HepG2 (cell line): ENCODE data around the gene ACTR1A. TPM values are rescaled to one million over a fixed set of nuclear protein-coding genes. Genes with fewer than 3 reads are reported as not detected.

ENCODE experiments used
- BCL6 ChIP-seq: IDR thresholded peaks from 2 replicates; pipeline ENCODE4 v1.6.1; 2016; ENCODE audit warnings: missing genetic modification reagents, missing compliant biosample characterization
- BHLHE40 ChIP-seq: IDR thresholded peaks from 2 replicates; pipeline ENCODE4 v1.6.1; 2011; ENCODE audit warnings: low read length, improper control_type of control experiment
- CENPX ChIP-seq: sonication (generic); formaldehyde crosslinking; IDR thresholded peaks from 2 replicates; pipeline ENCODE4 v1.9.0; 2021; ENCODE audit warnings: mild to moderate bottlenecking, missing genetic modification reagents, moderate library complexity
- MYNN ChIP-seq: sonication (generic); formaldehyde crosslinking; IDR thresholded peaks from 2 replicates; pipeline ENCODE4 v1.4.0; 2020; ENCODE audit warnings: mild to moderate bottlenecking, low read depth, missing genetic modification reagents
- MZF1 ChIP-seq: sonication (generic); formaldehyde crosslinking; IDR thresholded peaks from 2 replicates; pipeline ENCODE4 v1.8.1; 2023; ENCODE audit warnings: mild to moderate bottlenecking, missing genetic modification reagents, borderline replicate concordance
- PHF5A ChIP-seq: IDR thresholded peaks from one replicate; pipeline ENCODE4 v1.6.1; 2018; ENCODE audit warnings: low read depth, missing genetic modification reagents; ENCODE audit not compliant: unreplicated experiment
- RBAK ChIP-seq: sonication (generic); formaldehyde crosslinking; IDR thresholded peaks from 2 replicates; pipeline ENCODE4 v1.5.1; 2020; ENCODE audit warnings: mild to moderate bottlenecking, missing genetic modification reagents
- RFXANK ChIP-seq: IDR thresholded peaks from 2 replicates; pipeline ENCODE4 v1.6.1; 2016
- RFXAP ChIP-seq: sonication (generic); formaldehyde crosslinking; IDR thresholded peaks from 2 replicates; pipeline ENCODE4 v1.4.0; 2020; ENCODE audit warnings: missing genetic modification reagents, borderline replicate concordance
- SCMH1 ChIP-seq: sonication (generic); formaldehyde crosslinking; IDR thresholded peaks from 2 replicates; pipeline ENCODE4 v1.9.0; 2021; ENCODE audit warnings: missing genetic modification reagents, mild to moderate bottlenecking, borderline replicate concordance
- SNAI1 ChIP-seq: sonication (generic); formaldehyde crosslinking; IDR thresholded peaks from 2 replicates; pipeline ENCODE4 v1.5.0; 2020; ENCODE audit warnings: mild to moderate bottlenecking, missing genetic modification reagents, borderline replicate concordance
- SRY ChIP-seq: sonication (generic); formaldehyde crosslinking; IDR thresholded peaks from 2 replicates; pipeline ENCODE4 v1.8.0; 2022; ENCODE audit warnings: mild to moderate bottlenecking, missing genetic modification reagents
- ZBTB21 ChIP-seq: sonication (generic); formaldehyde crosslinking; IDR thresholded peaks from 2 replicates; pipeline ENCODE4 v1.4.0; 2020; ENCODE audit warnings: missing genetic modification reagents
- ZFX ChIP-seq: sonication (generic); formaldehyde crosslinking; IDR thresholded peaks from 2 replicates; pipeline ENCODE4 v1.4.0; 2020; ENCODE audit warnings: mild to moderate bottlenecking, low read depth, missing genetic modification reagents, moderate library complexity
- ZMYM4 ChIP-seq: sonication (generic); formaldehyde crosslinking; IDR thresholded peaks from 2 replicates; pipeline ENCODE4 v1.8.1; 2023; ENCODE audit warnings: mild to moderate bottlenecking, missing genetic modification reagents
- ZNF235 ChIP-seq: sonication (generic); formaldehyde crosslinking; IDR thresholded peaks from 2 replicates; pipeline ENCODE4 v1.8.1; 2023; ENCODE audit warnings: mild to moderate bottlenecking, missing genetic modification reagents, borderline replicate concordance
- ZNF263 ChIP-seq: sonication (generic); formaldehyde crosslinking; IDR thresholded peaks from 2 replicates; pipeline ENCODE4 v1.4.0; 2020; ENCODE audit warnings: missing genetic modification reagents
- ZNF367 ChIP-seq: sonication (generic); formaldehyde crosslinking; IDR thresholded peaks from 2 replicates; pipeline ENCODE4 v1.4.0; 2020; ENCODE audit warnings: missing genetic modification reagents, borderline replicate concordance
- ZNF652 ChIP-seq: IDR thresholded peaks from 2 replicates; pipeline ENCODE4 v1.6.1; 2016; ENCODE audit warnings: low read depth, borderline replicate concordance
- ZNF670 ChIP-seq: sonication (generic); formaldehyde crosslinking; IDR thresholded peaks from 2 replicates; pipeline ENCODE4 v1.8.0; 2022; ENCODE audit warnings: mild to moderate bottlenecking, missing genetic modification reagents, borderline replicate concordance
- ZSCAN9 ChIP-seq: IDR thresholded peaks from 2 replicates; pipeline ENCODE4 v1.6.1; 2016; ENCODE audit warnings: borderline replicate concordance
- polyA plus RNA-seq, 8 experiments: library from polyadenylated mRNA; depleted of rRNA in 3 of 8; stranded (reverse) in 7 of 8; unstranded in 1 of 8; fragments of >200 nt; fragmentation: Illumina TruSeq in 4 of 8; extraction: Trizol in 4 of 8; gene quantifications; 2 replicates each; pipeline versions ENCODE4 v1.2.1 to v1.2.3, GENCODE V29; 2011 to 2016; ENCODE audit warnings: low read depth in 4 of 8, missing spikeins in 1 of 8, mixed read lengths in 1 of 8; ENCODE audit not compliant: insufficient read depth in 1 of 8
- total RNA-seq, 5 experiments: library from RNA; depleted of rRNA; stranded (reverse); fragments of >200 nt; fragmentation: Illumina TruSeq; extraction: Trizol; gene quantifications; 2 replicates each; pipeline ENCODE4 v1.2.3, GENCODE V29; 2016; ENCODE audit warnings: low read depth in 1 of 5
- TF ChIP-seq, protein P1 (sequence below): sonication (generic); formaldehyde crosslinking; IDR thresholded peaks from 2 replicates; pipeline ENCODE4 v1.4.0; 2020; ENCODE audit warnings: missing genetic modification reagents
- TF ChIP-seq, protein P2 (sequence below): sonication (generic); formaldehyde crosslinking; IDR thresholded peaks from 2 replicates; pipeline ENCODE4 v1.5.1; 2020; ENCODE audit warnings: missing genetic modification reagents, mild to moderate bottlenecking, borderline replicate concordance
- TF ChIP-seq, protein P3 (sequence below): sonication (generic); formaldehyde crosslinking; IDR thresholded peaks from 2 replicates; pipeline ENCODE4 v1.8.1; 2023; ENCODE audit warnings: missing genetic modification reagents, mild to moderate bottlenecking, borderline replicate concordance
- TF ChIP-seq, protein P4 (sequence below): sonication (generic); formaldehyde crosslinking; IDR thresholded peaks from 2 replicates; pipeline ENCODE4 v1.5.1; 2020; ENCODE audit warnings: missing genetic modification reagents, mild to moderate bottlenecking, borderline replicate concordance
- TF ChIP-seq, protein P5 (sequence below): sonication (generic); formaldehyde crosslinking; IDR thresholded peaks from 2 replicates; pipeline ENCODE4 v1.4.0; 2020; ENCODE audit warnings: mild to moderate bottlenecking, missing genetic modification reagents

The ACTR1A gene
- total and polyA plus RNA-seq, 2 of the 13 experiments (the other 11 are each of a cell fraction or from before 2014, with no cell fraction given) = 59.6 to 62.8 TPM

DNA sequence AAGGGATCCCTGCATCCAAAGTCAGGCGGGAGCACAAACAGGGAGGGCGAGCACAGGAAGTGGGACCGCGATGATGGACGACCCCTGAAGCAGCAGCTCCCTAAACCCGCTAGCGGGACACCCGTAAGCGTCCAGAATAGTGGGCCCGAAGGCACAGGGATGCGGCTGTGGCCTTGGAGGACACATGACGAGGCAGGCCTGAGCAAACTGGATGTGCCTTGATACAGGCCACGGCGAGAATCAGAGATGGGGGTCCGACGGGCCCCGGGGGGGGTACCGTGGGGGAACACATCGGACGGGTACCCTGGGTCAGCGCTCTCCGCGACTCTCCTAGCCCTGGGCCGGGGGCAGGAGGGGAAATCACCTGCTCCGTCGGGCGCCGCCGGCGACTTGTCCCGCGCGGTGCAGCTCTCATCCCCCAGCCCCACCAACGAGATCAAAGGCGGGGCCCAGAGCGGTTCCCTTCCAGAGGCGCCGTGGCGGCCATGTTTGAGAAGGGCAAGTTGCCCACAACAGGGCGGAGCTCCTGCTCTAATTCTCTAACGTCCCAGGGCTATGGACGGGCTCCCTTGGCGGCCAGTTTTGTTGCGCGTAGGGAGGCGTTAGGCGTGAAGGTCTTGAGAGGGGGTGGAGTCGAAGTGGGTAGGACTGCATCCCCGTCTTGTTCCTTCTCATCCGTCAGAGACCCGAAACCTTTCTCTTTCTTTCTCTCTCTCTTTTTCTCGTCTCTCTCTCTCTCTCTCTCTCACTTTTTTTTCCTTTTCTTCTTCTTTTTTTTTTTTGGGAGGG lies 70.2 kb downstream of the ACTR1A start, which contains the start of gene CUEDC2 (continued):
- peak; percentile 91 for TF ChIP-seq ZFX (CRISPR knock-in tag)
- TF ChIP-seq, protein P1, sequence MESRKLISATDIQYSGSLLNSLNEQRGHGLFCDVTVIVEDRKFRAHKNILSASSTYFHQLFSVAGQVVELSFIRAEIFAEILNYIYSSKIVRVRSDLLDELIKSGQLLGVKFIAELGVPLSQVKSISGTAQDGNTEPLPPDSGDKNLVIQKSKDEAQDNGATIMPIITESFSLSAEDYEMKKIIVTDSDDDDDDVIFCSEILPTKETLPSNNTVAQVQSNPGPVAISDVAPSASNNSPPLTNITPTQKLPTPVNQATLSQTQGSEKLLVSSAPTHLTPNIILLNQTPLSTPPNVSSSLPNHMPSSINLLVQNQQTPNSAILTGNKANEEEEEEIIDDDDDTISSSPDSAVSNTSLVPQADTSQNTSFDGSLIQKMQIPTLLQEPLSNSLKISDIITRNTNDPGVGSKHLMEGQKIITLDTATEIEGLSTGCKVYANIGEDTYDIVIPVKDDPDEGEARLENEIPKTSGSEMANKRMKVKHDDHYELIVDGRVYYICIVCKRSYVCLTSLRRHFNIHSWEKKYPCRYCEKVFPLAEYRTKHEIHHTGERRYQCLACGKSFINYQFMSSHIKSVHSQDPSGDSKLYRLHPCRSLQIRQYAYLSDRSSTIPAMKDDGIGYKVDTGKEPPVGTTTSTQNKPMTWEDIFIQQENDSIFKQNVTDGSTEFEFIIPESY (CRISPR knock-in tag) = no peak
- TF ChIP-seq RBAK (CRISPR knock-in tag) = no peak
- TF ChIP-seq, protein P2, sequence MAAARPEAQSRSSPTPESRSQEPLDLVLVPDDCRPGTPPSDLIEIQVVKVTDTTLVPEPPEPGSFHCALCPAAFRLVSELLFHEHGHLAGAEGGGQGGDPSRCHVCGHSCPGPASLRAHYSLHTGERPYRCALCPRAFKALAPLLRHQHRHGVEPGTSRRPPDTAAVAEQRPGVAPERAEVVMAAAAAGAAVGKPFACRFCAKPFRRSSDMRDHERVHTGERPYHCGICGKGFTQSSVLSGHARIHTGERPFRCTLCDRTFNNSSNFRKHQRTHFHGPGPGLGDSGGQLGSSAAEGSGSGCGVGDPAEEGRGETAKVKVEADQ = peak; percentile 83; the same call in 1 of the 2 replicates
- peak; percentile 69 for TF ChIP-seq ZSCAN9
- peak; percentile 73; the same call in 1 of the 2 replicates for TF ChIP-seq ZNF652 (CRISPR knock-in tag)
- no peak for TF ChIP-seq SCMH1 (CRISPR knock-in tag)
- TF ChIP-seq ZNF263 (CRISPR knock-in tag) = peak; percentile 15; the same call in 1 of the 2 replicates
- TF ChIP-seq MYNN = no peak
- no peak for TF ChIP-seq BCL6 (CRISPR knock-in tag)
- TF ChIP-seq RFXANK = 0 out of 2 replicates have a peak, but pooled peaks have one; percentile 25
- TF ChIP-seq ZNF670 (CRISPR knock-in tag) = no peak
- TF ChIP-seq CENPX (CRISPR knock-in tag) = no peak
- TF ChIP-seq MZF1 (CRISPR knock-in tag) = no peak
- TF ChIP-seq SNAI1 (CRISPR knock-in tag) = no peak
- TF ChIP-seq, protein P3, sequence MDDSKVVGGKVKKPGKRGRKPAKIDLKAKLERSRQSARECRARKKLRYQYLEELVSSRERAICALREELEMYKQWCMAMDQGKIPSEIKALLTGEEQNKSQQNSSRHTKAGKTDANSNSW (CRISPR knock-in tag) = 0 out of 2 replicates have a peak, but pooled peaks have one; percentile 63
- 0 out of 2 replicates have a peak, but pooled peaks have one; percentile 75 for TF ChIP-seq SRY (CRISPR knock-in tag)
- TF ChIP-seq BHLHE40 = no peak
- TF ChIP-seq, protein P4, sequence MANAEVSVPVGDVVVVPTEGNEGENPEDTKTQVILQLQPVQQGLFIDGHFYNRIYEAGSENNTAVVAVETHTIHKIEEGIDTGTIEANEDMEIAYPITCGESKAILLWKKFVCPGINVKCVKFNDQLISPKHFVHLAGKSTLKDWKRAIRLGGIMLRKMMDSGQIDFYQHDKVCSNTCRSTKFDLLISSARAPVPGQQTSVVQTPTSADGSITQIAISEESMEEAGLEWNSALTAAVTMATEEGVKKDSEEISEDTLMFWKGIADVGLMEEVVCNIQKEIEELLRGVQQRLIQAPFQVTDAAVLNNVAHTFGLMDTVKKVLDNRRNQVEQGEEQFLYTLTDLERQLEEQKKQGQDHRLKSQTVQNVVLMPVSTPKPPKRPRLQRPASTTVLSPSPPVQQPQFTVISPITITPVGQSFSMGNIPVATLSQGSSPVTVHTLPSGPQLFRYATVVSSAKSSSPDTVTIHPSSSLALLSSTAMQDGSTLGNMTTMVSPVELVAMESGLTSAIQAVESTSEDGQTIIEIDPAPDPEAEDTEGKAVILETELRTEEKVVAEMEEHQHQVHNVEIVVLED = peak; percentile 89
- no peak for TF ChIP-seq RFXAP (CRISPR knock-in tag)
- no peak for TF ChIP-seq ZBTB21 (CRISPR knock-in tag)
- 0 out of 2 replicates have a peak, but pooled peaks have one; percentile 36 for TF ChIP-seq ZNF235
- TF ChIP-seq, protein P5, sequence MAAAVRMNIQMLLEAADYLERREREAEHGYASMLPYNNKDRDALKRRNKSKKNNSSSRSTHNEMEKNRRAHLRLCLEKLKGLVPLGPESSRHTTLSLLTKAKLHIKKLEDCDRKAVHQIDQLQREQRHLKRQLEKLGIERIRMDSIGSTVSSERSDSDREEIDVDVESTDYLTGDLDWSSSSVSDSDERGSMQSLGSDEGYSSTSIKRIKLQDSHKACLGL = no peak
- peak; percentile 82 for TF ChIP-seq PHF5A (CRISPR knock-in tag)
- TF ChIP-seq ZNF367 (CRISPR knock-in tag) = no peak
- TF ChIP-seq ZMYM4 (CRISPR knock-in tag) = peak; percentile 65; the same call in 1 of the 2 replicates
